Colonic mucosa (tissue), 4 donors: ENCODE data around the gene RANGAP1. TPM values are rescaled to one million over a fixed set of nuclear protein-coding genes. Genes with fewer than 3 reads are reported as not detected.

Experiments
- DNase-seq: peaks from one replicate; pipeline ENCODE4 v3.0.0-alpha.2; 2020
- H3K27ac ChIP-seq: fragments of 200-600 bp; one replicate; pipeline ENCODE4 v1.8.0; 2021
- H3K27me3 ChIP-seq: fragments of 200-600 bp; one replicate; pipeline ENCODE4 v1.8.0; 2021
- H3K36me3 ChIP-seq: fragments of 200-600 bp; one replicate; pipeline ENCODE4 v1.8.0; 2021
- H3K4me1 ChIP-seq: fragments of 200-600 bp; one replicate; pipeline ENCODE4 v1.8.0; 2021; ENCODE audit warnings: mild to moderate bottlenecking
- H3K4me3 ChIP-seq: fragments of 200-600 bp; one replicate; pipeline ENCODE4 v1.8.0; 2021
- H3K9ac ChIP-seq, 2 donors: one replicate each; pipeline ENCODE4 v1.7.0; 2013; ENCODE audit warnings: control low read depth in 2 of 2, low read depth in 2 of 2, low read length in 2 of 2
- H3K9me3 ChIP-seq: fragments of 200-600 bp; one replicate; pipeline ENCODE4 v1.8.0; 2021
- intact Hi-C: fragments of 100-400 bp; cut with DNase I; formaldehyde crosslinking; loops from one replicate; pipeline ENCODE4 v1.14.1; 2022
- total RNA-seq, 2 donors: library from RNA; stranded (reverse); fragmentation: NEBNext Ultra II Directional in 1 of 2; extraction: Animal tissue kit (Norgen Biotek cat#: 25700) in 1 of 2; gene quantifications; one replicate each; pipeline ENCODE4 v1.2.1, GENCODE V29; 2021
- TF ChIP-seq, protein P1 (sequence below): fragments of 200-600 bp; IDR thresholded peaks from one replicate; pipeline ENCODE4 v1.8.0; 2022; ENCODE audit warnings: antibody characterized with exemption, mild to moderate bottlenecking
- donor health status: healthy.
- donor health status: DM: no; HTN: no; CAD: no.
- donor health status: DM: no; HTN: no; CAD: no.

Gene RANGAP1
- total RNA-seq, 2 donors from 2014 or later: 35.5 to 124 TPM

DNA sequence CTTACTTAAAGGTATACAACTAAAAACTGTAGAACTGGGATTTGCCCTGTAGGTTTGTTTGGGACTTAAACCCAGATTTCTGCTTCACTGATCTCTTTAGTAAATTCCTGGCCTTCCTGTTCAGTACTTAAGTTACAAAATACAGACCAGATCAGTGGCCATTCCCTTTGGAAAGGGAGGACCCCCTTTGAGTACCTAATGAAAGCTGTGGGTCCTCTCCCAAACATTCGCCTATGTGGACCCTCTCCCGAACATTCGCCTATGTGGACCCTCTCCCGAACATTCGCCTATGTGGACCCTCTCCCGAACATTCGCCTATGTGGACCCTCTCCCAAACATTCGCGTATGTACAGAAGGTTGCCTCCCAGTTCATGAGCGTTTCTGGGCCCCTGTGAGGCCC is 70.6 kb downstream of the RANGAP1 start:
- TF ChIP-seq, protein P1, sequence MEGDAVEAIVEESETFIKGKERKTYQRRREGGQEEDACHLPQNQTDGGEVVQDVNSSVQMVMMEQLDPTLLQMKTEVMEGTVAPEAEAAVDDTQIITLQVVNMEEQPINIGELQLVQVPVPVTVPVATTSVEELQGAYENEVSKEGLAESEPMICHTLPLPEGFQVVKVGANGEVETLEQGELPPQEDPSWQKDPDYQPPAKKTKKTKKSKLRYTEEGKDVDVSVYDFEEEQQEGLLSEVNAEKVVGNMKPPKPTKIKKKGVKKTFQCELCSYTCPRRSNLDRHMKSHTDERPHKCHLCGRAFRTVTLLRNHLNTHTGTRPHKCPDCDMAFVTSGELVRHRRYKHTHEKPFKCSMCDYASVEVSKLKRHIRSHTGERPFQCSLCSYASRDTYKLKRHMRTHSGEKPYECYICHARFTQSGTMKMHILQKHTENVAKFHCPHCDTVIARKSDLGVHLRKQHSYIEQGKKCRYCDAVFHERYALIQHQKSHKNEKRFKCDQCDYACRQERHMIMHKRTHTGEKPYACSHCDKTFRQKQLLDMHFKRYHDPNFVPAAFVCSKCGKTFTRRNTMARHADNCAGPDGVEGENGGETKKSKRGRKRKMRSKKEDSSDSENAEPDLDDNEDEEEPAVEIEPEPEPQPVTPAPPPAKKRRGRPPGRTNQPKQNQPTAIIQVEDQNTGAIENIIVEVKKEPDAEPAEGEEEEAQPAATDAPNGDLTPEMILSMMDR: no peak
- Histone ChIP-seq H3K9me3 (no peaks in the 10 kb centered on the region), H3K27ac (no peak overlapping the region), H3K4me3 (no peak overlapping the region), H3K27me3 (no peaks in the 10 kb centered on the region), H3K9ac (no peak overlapping the region), H3K4me1 (no peaks in the 10 kb centered on the region), H3K36me3 (no peaks in the 10 kb centered on the region)
- intact Hi-C loops: no loop called here
- no peak for DNase-seq

- no peak for DNase-seq
- intact Hi-C loops: no loop called here
- TF ChIP-seq, protein P1: no peak
- Histone ChIP-seq H3K36me3 (no peaks in the 10 kb centered on the region), H3K27me3 (no peaks in the 10 kb centered on the region), H3K27ac (no peak overlapping the region), H3K4me3 (no peak overlapping the region), H3K9ac (no peak overlapping the region), H3K4me1 (peaks cover 7% of the 10 kb centered on the region), H3K9me3 (no peaks in the 10 kb centered on the region)
These were observed 79.3 kb downstream of the RANGAP1 start for GRCh38 chr22:41206719-41207118.

DNA sequence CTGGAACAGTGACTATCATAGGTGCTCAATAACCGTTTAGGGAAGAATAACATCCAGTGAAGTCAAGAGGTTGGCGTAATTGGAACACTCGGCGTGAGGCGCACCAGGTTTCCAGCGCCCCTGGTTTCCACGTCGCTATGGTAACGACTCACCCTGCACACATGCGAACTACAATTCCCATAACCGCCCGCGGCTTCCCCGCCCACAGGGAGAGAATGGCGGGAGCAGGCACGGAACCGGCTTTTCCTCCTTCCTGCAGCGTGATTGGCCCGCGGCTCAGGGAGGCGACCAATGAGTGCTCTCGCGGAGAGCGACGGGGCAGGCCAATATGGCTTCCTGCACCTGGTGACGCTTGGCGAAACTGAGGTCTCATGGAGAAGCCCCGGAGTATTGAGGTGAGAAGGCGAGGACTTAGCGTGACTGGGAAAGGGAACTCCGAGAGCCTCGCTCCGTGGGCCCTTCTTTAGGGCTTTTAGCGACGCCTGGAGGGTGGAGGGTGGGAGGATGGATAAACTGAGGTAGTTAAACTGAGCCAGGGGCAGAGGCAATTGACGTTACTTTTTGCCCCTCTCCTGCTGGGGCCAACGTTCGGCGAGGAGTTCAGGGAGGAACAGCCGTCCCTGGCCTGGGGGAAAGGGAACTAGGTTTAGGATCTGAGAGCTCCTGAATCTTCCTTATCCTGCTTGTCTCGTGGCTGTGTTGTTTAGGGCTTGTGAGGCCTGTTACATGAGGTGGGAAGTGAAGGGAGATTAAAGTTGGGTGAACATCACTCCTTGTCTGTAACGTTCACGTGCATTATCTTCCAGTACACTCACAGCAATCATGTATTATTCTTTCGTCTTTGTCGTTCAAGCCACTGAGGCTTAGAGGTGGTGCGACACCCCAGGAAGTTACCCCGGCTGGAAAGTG is 80.7 kb downstream of the RANGAP1 start, which contains the start of gene L3MBTL2:
Gene L3MBTL2, plus strand, starts transcription at position 321 of the 909 bp plus-strand sequence. Its CDS starts 51 bp downstream, at position 372.
- no peaks in the 10 kb centered on the region for H3K27me3 ChIP-seq
- H3K4me1 ChIP-seq: peaks cover 7% of the 10 kb centered on the region
- DNase-seq: peak; percentile 99
- H3K36me3 ChIP-seq: no peaks in the 10 kb centered on the region
- peak within 1 kb of the TSS; percentile 68 for H3K27ac ChIP-seq
- TF ChIP-seq, protein P1: no peak
- H3K9ac ChIP-seq: peak within 1 kb of the TSS; percentile 69 to 74
- peak within 1 kb of the TSS; percentile 90 for H3K4me3 ChIP-seq
- no peaks in the 10 kb centered on the region for H3K9me3 ChIP-seq
- intact Hi-C loops: no loop called here

DNA sequence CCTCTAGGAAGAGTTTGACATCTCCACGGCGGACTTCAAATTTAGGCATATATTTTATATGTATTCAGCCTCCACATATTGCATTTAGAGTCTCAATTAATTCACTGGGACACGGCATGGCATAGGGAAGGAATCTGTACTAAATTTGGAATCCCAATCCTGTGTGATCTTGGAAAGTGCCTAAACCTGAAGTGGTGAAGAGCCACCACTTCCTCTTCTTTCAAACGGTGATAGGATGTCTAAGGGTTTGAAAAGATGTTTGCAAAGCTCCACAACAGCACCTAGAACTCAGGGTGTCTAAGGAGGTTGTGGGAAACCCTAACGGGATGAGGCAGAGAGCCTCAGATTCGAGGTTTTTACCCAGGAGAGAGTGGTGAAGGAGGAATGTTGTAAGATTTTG is 81.9 kb downstream of the RANGAP1 start:
- Histone ChIP-seq H3K27ac (no peak overlapping the region), H3K27me3 (no peaks in the 10 kb centered on the region), H3K4me3 (no peak overlapping the region), H3K9me3 (no peaks in the 10 kb centered on the region), H3K9ac (no peak overlapping the region), H3K4me1 (peaks cover 7% of the 10 kb centered on the region), H3K36me3 (no peaks in the 10 kb centered on the region)
- TF ChIP-seq, protein P1: no peak
- DNase-seq: no peak
- intact Hi-C loops: no loop called here

- DNase-seq: no peak
- no peaks in the 10 kb centered on the region for H3K9me3 ChIP-seq
- no peaks in the 10 kb centered on the region for H3K36me3 ChIP-seq
- H3K4me3 ChIP-seq: no peak overlapping the region
- TF ChIP-seq, protein P1: no peak
- H3K27ac ChIP-seq: no peak overlapping the region
- intact Hi-C loops: no loop called here
- H3K9ac ChIP-seq: no peak overlapping the region
- H3K27me3 ChIP-seq: no peaks in the 10 kb centered on the region
- H3K4me1 ChIP-seq: peaks cover 13% of the 10 kb centered on the region
These were observed 82.9 kb downstream of the RANGAP1 start for GRCh38 chr22:41203118-41203517.
